HEK293T (cell line): ENCODE results near the gene NDEL1.

ENCODE experiments used
- CTCF ChIA-PET: fragments of 350-600 bp; formaldehyde crosslinking; extraction: SDS; loops from one replicate; lab custom pipeline; 2021; ENCODE audit warnings: antibody characterized with exemption, inconsistent platforms; lab: Yijun Ruan, JAX
- POLR2A ChIA-PET: fragments of 350-600 bp; formaldehyde crosslinking; extraction: SDS; loops from one replicate; lab custom pipeline; 2020; ENCODE audit warnings: antibody characterized with exemption, inconsistent platforms; lab: Yijun Ruan, JAX
- DNase-seq: peaks from one replicate; pipeline ENCODE4 v3.0.0; 2012; ENCODE audit warnings: mixed read lengths; ENCODE audit errors: extremely low spot score
- ARNT ChIP-seq: fragments of 450-650 bp; IDR thresholded peaks from 2 replicates; pipeline ENCODE4 v1.6.1; 2017; ENCODE audit warnings: mild to moderate bottlenecking
- BHLHE40 ChIP-seq: fragments of 450-650 bp; IDR thresholded peaks from 2 replicates; pipeline ENCODE4 v1.6.1; 2016; ENCODE audit warnings: mild to moderate bottlenecking, moderate library complexity, borderline replicate concordance
- CTBP1 ChIP-seq: fragments of 450-650 bp; IDR thresholded peaks from 2 replicates; pipeline ENCODE4 v1.6.1; 2016; ENCODE audit warnings: borderline replicate concordance
- ELF4 ChIP-seq: fragments of 450-650 bp; IDR thresholded peaks from 2 replicates; pipeline ENCODE4 v1.6.1; 2017; ENCODE audit warnings: antibody characterized with exemption
- FOXA1 ChIP-seq: fragments of 450-650 bp; IDR thresholded peaks from 2 replicates; pipeline ENCODE4 v1.6.1; 2016; ENCODE audit warnings: mild to moderate bottlenecking
- FOXK2 ChIP-seq: fragments of 450-650 bp; IDR thresholded peaks from 2 replicates; pipeline ENCODE4 v1.6.1; 2016; ENCODE audit warnings: mild to moderate bottlenecking
- FOXM1 ChIP-seq: fragments of 450-650 bp; IDR thresholded peaks from 2 replicates; pipeline ENCODE4 v1.6.1; 2017; ENCODE audit warnings: mild to moderate bottlenecking, borderline replicate concordance
- HDGF ChIP-seq: fragments of 450-650 bp; IDR thresholded peaks from 2 replicates; pipeline ENCODE4 v1.6.1; 2017; ENCODE audit warnings: antibody characterized with exemption, borderline replicate concordance
- L3MBTL2 ChIP-seq: fragments of 450-650 bp; conservative IDR thresholded peaks from 2 replicates; pipeline ENCODE4 v1.6.1; 2016; ENCODE audit warnings: mild to moderate bottlenecking
- LEF1 ChIP-seq: fragments of 450-650 bp; IDR thresholded peaks from 2 replicates; pipeline ENCODE4 v1.6.1; 2017; ENCODE audit warnings: mild to moderate bottlenecking, borderline replicate concordance
- NFRKB ChIP-seq: fragments of 450-650 bp; IDR thresholded peaks from 2 replicates; pipeline ENCODE4 v1.6.1; 2016; ENCODE audit warnings: mild to moderate bottlenecking, moderate library complexity
- PKNOX1 ChIP-seq: fragments of 450-650 bp; IDR thresholded peaks from 2 replicates; pipeline ENCODE4 v1.6.1; 2016
- SP1 ChIP-seq: fragments of 450-650 bp; IDR thresholded peaks from 2 replicates; pipeline ENCODE4 v1.6.1; 2017
- SUZ12 ChIP-seq: fragments of 450-650 bp; IDR thresholded peaks from 2 replicates; pipeline ENCODE4 v1.6.1; 2016; ENCODE audit warnings: mild to moderate bottlenecking
- TARDBP ChIP-seq: fragments of 450-650 bp; IDR thresholded peaks from 2 replicates; pipeline ENCODE4 v1.6.1; 2016
- ZNF384 ChIP-seq: fragments of 450-650 bp; IDR thresholded peaks from 2 replicates; pipeline ENCODE4 v1.6.1; 2016

NDEL1 gene

DNA sequence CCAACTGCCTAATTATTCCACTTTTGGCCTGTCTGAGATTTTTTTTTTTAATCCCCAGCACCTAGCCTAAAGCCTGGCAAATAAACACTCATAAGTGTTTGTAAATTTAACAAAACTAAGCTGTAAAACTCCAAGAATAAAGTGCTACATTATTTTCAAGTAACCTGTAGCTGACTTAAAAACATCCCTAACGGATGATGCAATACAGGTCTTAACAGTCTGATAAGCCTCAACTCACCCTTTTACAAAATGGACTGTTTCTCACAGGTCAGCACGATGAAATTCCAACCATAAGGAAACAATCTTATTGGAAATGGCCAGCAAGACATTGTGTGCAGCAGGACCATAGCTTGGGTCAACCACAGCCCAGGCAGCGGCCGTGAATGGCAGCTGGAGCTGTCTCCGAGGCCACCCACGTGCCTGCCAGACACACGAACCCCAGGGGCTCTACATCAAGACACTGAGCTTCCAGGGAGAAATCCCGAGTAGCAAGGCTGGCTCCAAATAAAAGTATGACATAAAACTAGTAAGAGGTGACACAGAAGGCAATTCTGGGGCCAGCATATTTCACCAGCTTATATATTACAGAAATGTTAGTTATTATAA lies 58.9 kb downstream of the NDEL1 start:
- no peak for DNase-seq
- POLR2A ChIA-PET, result no interaction called here
- TF ChIP-seq TARDBP (no peak), FOXA1 (no peak), NFRKB (no peak), SUZ12 (no peak), PKNOX1 (no peak), LEF1 (no peak), L3MBTL2 (no peak), ZNF384 (no peak), ARNT (no peak), BHLHE40 (no peak), CTBP1 (no peak), ELF4 (no peak), FOXK2 (no peak), SP1 (no peak), HDGF (no peak), FOXM1 (no peak)
- CTCF ChIA-PET, result interaction anchor here (0.7 kb wide), 1 partner anchor 255 kb away, joined by 4 read pairs; no protein-coding TSS in a partner anchor

DNA sequence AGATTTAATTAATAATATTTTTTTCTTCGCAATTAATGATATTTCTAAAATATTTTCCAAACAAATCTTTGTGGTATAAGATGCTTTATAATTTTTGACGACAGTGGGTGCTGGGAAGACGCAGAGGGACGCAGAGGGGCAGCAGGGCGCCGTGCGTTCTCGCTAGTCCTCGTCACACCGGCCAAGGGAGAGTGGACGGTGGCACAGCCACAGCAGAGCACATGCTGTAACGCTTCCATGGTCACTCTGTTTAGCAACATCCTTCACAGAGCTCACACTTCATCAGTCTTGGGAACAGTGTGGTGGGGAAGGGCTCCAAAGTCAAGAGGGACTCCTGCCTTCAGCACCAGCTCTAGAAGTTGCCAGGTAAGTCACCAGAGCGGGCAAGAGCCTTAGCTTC lies 60.4 kb downstream of the NDEL1 start:
- CTCF ChIA-PET, result no interaction called here
- no peak for DNase-seq
- TF ChIP-seq FOXK2, result no peak
- TF ChIP-seq TARDBP, result no peak
- no peak for TF ChIP-seq NFRKB
- TF ChIP-seq HDGF, result no peak
- no peak for TF ChIP-seq BHLHE40
- no peak for TF ChIP-seq FOXA1
- TF ChIP-seq ELF4, result no peak
- TF ChIP-seq CTBP1, result no peak
- TF ChIP-seq ZNF384, result no peak
- POLR2A ChIA-PET, result no interaction called here

DNA sequence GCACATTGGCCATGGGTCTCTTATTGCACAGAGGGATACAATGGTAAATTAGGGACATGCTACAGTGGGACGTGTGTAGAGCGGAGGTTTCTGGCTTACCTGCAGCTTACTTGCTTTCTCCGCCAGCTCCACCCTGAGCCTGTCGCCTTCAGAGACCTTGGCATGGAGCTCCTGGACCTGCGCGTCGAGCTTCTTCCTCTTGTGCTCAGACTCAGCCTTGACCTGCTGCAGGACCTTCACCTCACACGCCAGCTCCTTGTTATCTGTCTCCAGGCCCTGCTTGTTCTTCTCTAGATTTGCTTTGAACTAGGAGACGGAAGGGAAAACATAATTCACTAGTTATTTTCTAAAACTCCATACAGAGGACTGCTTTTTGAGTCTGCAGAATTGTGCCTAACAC lies 63.5 kb downstream of the NDEL1 start:
- TF ChIP-seq CTBP1 (no peak), HDGF (no peak), BHLHE40 (no peak), L3MBTL2 (no peak), ELF4 (no peak), FOXK2 (no peak), SP1 (no peak), NFRKB (no peak), ARNT (no peak), FOXA1 (no peak), ZNF384 (no peak), LEF1 (no peak), FOXM1 (no peak), TARDBP (no peak), PKNOX1 (no peak)
- ChIA-PET POLR2A (no interaction called here), CTCF (no interaction called here)
- no peak for DNase-seq

DNA sequence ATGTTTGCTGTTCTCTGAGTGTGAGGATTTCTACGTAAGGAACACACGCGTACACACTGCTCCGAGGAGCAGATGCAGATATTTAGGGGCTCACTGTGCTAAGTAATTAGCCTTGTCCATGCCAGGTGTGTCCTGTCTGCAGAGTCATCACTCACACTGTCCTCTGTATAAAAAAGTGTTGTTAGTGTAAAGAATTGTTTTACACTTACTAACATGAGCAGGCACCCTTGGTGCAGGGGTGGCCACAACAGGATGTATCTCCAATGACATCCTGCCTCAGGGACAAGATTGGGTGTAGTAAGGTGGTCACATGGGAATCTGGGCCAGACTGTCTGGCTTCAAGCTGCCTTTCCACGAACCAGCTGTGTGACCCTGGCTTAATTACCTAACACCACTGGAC lies 63.9 kb downstream of the NDEL1 start:
- TF ChIP-seq HDGF (no peak), NFRKB (no peak), TARDBP (no peak), SP1 (no peak), L3MBTL2 (no peak), SUZ12 (no peak)
- no peak for DNase-seq
- ChIA-PET CTCF (no interaction called here), POLR2A (no interaction called here)

- ChIA-PET POLR2A (no interaction called here), CTCF (no interaction called here)
- DNase-seq, result no peak
- TF ChIP-seq BHLHE40 (no peak), NFRKB (no peak), FOXM1 (no peak), ZNF384 (no peak), ELF4 (no peak), PKNOX1 (no peak), FOXK2 (no peak), ARNT (no peak), HDGF (no peak), FOXA1 (no peak), TARDBP (no peak), LEF1 (no peak), SP1 (no peak), CTBP1 (no peak)
Measured at GRCh38 chr17:8500609-8501008, 64.9 kb downstream of the NDEL1 start.

GRCh38 chr17:8502126-8502525 lies 66.4 kb downstream of the NDEL1 start:
- no peak for DNase-seq
- CTCF ChIA-PET, result interaction anchor here (0.6 kb wide), 1 partner anchor 95 kb away, joined by 3 read pairs; no protein-coding TSS in a partner anchor

More at GRCh38 chr17:8502126-8502525, 66.4 kb downstream of the NDEL1 start:
- POLR2A ChIA-PET, result no interaction called here
- TF ChIP-seq NFRKB (no peak), TARDBP (no peak), SUZ12 (no peak), LEF1 (no peak), FOXK2 (no peak), L3MBTL2 (no peak), ZNF384 (no peak), PKNOX1 (no peak), CTBP1 (no peak), HDGF (no peak), SP1 (no peak)
